Esophagus (tissue), 2 donors: ENCODE measurements around the gene C3orf18. TPM values are rescaled to one million over a fixed set of nuclear protein-coding genes. Genes with fewer than 3 reads are reported as not detected.

Source experiments
- H3K27ac ChIP-seq, 2 donors: one replicate each; pipeline ENCODE4 v1.5.1; 2013; ENCODE audit warnings: low read depth in 2 of 2, mild to moderate bottlenecking in 2 of 2, inconsistent platforms in 1 of 2, low read length in 1 of 2, moderate library complexity in 1 of 2
- H3K27me3 ChIP-seq, 2 donors: one replicate each; pipeline ENCODE4 v1.6.1; 2013; ENCODE audit warnings: low read length in 2 of 2, control low read depth in 1 of 2, mild to moderate bottlenecking in 1 of 2; ENCODE audit not compliant: insufficient read depth in 2 of 2, control insufficient read depth in 1 of 2
- H3K36me3 ChIP-seq, 2 donors: one replicate each; pipeline ENCODE4 v1.6.1; 2013; ENCODE audit warnings: low read length in 1 of 2; ENCODE audit not compliant: control insufficient read depth in 2 of 2, insufficient read depth in 2 of 2
- H3K4me1 ChIP-seq, 2 donors: one replicate each; pipeline ENCODE4 v1.6.1; 2013; ENCODE audit warnings: low read length in 1 of 2; ENCODE audit not compliant: control insufficient read depth in 2 of 2, insufficient read depth in 2 of 2
- H3K4me3 ChIP-seq, 2 donors: one replicate each; pipeline ENCODE4 v1.5.1; 2013; ENCODE audit warnings: low read length in 2 of 2, mild to moderate bottlenecking in 2 of 2, low read depth in 1 of 2, moderate library complexity in 1 of 2
- H3K9me3 ChIP-seq, 2 donors: one replicate each; pipeline ENCODE4 v1.6.1; 2013; ENCODE audit warnings: mild to moderate bottlenecking in 2 of 2, low read depth in 1 of 2, low read length in 1 of 2, moderate library complexity in 1 of 2; ENCODE audit not compliant: control insufficient read depth in 2 of 2, insufficient read depth in 1 of 2
- WGBS, 2 donors: extraction: QIAGEN DNeasy Blood & Tissue Kit; methylation state at CpG; one replicate each; pipeline ENCODE4 v1.1.7; 2013; 5-methylcytosine and 5-hydroxymethylcytosine counted together
- polyA plus RNA-seq, 2 donors: library from polyadenylated mRNA; stranded (reverse); fragments of 200-250 nt; gene quantifications; one replicate each; pipeline ENCODE4 v1.2.3, GENCODE V29; 2013
- donor health status: healthy with polysubstance abuse.
- donor health status: Bipolar disorder and iron deficiency.

The C3orf18 gene
- polyA plus RNA-seq: 1 to 10 TPM; 1.8 to 2.0 TPM

GRCh38 chr3:50567386-50568167, at the start of gene C3orf18:
Gene C3orf18, minus strand, starts transcription at chr3:50567747. Its CDS starts 2,048 bp downstream, at chr3:50565699.
- H3K36me3 ChIP-seq: peaks cover 0 to 2% of the 10 kb centered on the region in 2 donors
- peak within 1 kb of the TSS; percentile 65 to 67 for H3K27ac ChIP-seq
- H3K4me3 ChIP-seq: peak within 1 kb of the TSS; percentile 43 to 83
- WGBS, 2 donors: 2 to 3% methylated on average over 53 of the region's 53 CpGs
- H3K27me3 ChIP-seq: no peaks in the 10 kb centered on the region
- H3K4me1 ChIP-seq: peaks cover 0 to 6% of the 10 kb centered on the region in 2 donors
- H3K9me3 ChIP-seq: no peaks in the 10 kb centered on the region

- Histone ChIP-seq H3K4me3 (peak overlapping the region; percentile 53 to 95), H3K27ac (peak overlapping the region; percentile 89 to 91), H3K27me3 (no peaks in the 10 kb centered on the region), H3K9me3 (no peaks in the 10 kb centered on the region), H3K36me3 (no peaks in the 10 kb centered on the region), H3K4me1 (peaks cover 3 to 12% of the 10 kb centered on the region in 2 donors)
- 0 to 1% methylated on average over 17 to 22 of the region's 22 CpGs for WGBS, 2 donors
These were observed 49.2 kb upstream of the C3orf18 start for GRCh38 chr3:50616770-50617095.

- peaks cover 3 to 14% of the 10 kb centered on the region in 2 donors for H3K4me1 ChIP-seq
- H3K27ac ChIP-seq: peak overlapping the region; percentile 89 to 91
- WGBS, 2 donors: 0 to 1% methylated on average over 24 of the region's 24 CpGs
- H3K27me3 ChIP-seq: no peaks in the 10 kb centered on the region
- H3K4me3 ChIP-seq: peak overlapping the region; percentile 53 to 95
- no peaks in the 10 kb centered on the region for H3K36me3 ChIP-seq
- no peaks in the 10 kb centered on the region for H3K9me3 ChIP-seq
These were observed 48.6 kb upstream of the C3orf18 start for GRCh38 chr3:50616003-50616769.

DNA sequence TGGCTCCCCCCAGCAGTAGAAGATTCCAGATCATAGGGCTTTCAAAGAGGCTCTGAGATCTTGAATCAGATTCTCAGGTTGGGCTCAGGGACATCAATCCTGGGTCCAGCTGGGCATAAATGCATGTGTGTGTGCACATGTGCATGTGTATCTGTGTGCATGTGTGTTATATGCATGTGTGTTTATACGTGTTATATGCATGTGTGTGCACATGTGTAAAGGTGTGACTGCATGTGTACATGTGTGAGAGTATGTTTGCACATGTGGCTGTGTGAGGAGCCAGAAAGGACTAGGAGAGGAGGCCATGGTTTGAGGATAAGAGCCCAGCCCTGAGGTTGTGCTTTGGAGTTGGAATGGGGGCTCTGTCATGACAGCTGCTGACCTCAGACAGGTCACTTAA, 47.6 kb upstream of the C3orf18 start:
- Histone ChIP-seq H3K27ac (no peak overlapping the region), H3K36me3 (no peaks in the 10 kb centered on the region), H3K9me3 (no peaks in the 10 kb centered on the region), H3K4me1 (peaks cover 7 to 16% of the 10 kb centered on the region in 2 donors), H3K27me3 (no peaks in the 10 kb centered on the region), H3K4me3 (no peak overlapping the region)
- 65 to 69% methylated on average over 1 of the region's 1 CpG for WGBS, 2 donors

DNA sequence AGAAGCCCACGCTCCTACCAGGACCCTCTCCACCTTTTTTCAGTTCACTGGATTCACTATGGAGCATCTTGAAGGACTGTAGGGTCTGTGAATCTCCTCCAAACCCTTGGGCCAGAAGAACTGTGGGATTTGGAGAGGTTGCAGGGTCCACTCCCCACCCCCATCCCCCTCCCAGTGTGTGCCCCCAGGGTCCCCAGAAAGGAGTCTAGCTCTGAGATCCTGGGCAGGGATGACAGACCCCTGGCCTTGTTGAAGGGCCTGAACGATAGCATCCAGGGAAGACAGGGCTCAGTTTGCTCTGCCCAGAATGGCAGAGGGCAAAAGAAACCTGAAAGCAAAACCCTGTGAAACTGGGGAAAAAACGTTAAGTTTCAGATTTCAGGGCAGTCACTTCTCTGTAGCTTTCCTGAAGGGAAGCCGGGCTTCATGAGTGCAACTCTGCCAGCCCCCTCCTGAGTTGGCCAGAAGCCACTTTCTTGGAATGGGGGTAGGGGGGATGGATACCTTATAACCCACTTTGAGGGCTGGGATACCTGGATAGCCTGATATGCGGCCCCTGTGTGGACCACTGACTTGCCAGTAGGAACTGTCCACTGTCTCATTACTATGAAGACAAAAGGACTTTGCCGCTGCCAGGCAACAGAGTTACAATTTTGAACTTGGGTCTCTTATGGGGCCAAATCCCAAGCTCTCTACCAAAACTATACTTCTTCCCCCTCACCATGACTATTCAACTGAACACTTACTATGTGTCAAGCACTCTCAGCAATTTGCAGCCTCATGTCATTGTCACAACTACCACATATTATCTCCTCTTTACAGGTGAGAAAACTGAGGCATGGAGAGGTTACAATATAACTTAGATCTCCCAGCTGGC, 45.7 kb upstream of the C3orf18 start:
- Histone ChIP-seq H3K4me3 (no peak overlapping the region), H3K36me3 (no peaks in the 10 kb centered on the region), H3K9me3 (no peaks in the 10 kb centered on the region), H3K27ac (peak overlapping the region in 1 of 2 donors; percentile 89), H3K4me1 (peaks cover 7 to 27% of the 10 kb centered on the region in 2 donors), H3K27me3 (no peaks in the 10 kb centered on the region)
- WGBS, 2 donors: 53 to 68% methylated on average over 6 of the region's 6 CpGs

- peak overlapping the region; percentile 68 to 83 for H3K4me3 ChIP-seq
- H3K27me3 ChIP-seq: no peaks in the 10 kb centered on the region
- H3K36me3 ChIP-seq: peaks cover 0 to 8% of the 10 kb centered on the region in 2 donors
- no peaks in the 10 kb centered on the region for H3K9me3 ChIP-seq
- peak overlapping the region; percentile 83 to 89 for H3K27ac ChIP-seq
- H3K4me1 ChIP-seq: peaks cover 7 to 29% of the 10 kb centered on the region in 2 donors
- WGBS, 2 donors: 5 to 6% methylated on average over 29 of the region's 29 CpGs
These were observed 44.8 kb upstream of the C3orf18 start for GRCh38 chr3:50612234-50612882.

DNA sequence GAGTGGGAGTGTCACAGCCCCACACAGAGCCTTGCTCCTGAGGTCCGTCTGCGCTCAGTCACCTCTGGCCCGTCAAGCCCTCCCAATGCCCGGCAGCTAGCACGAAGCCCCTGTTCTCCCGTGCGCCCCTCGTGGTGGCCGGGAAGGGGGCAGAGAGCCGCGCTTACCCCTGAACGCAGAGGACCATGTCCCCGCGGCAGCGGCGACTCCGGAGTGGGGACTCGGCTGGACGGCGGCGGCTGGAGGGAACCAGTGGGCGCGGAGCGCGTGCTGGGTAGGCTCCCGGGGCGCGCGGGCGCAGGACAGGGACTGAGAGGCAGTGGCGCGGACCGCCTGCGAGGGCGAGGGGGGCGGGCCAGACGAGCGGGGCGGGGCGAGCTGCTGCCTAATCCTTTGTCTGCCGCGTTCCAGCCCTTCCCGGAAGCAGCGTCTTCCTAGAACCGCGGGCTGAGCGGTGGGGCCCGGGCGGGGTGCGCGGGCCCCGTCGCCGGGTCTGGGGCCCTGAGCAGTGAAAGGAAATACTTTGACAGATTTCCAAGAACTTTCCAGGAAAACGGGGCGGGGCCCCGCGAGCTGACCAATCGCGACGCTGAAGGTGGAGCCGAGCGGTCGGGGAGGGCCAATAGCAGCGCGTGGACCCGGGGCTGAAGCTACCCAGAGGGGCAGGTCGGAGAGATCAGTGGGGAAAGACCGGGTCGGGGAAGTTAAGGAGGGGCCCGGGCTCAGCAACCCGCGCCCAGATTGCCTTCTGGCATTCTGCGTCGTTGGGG, 44.1 kb upstream of the C3orf18 start, which contains the start of gene CISH:
TSS of gene CISH (minus strand) at position 311 of the 770 bp plus-strand sequence. CDS start at position 187, 124 bp downstream.
- Histone ChIP-seq H3K27ac (peak within 1 kb of the TSS; percentile 83 to 89), H3K36me3 (peaks cover 0 to 14% of the 10 kb centered on the region in 2 donors), H3K27me3 (no peaks in the 10 kb centered on the region), H3K4me3 (peak within 1 kb of the TSS; percentile 68 to 83), H3K9me3 (no peaks in the 10 kb centered on the region), H3K4me1 (peaks cover 7 to 33% of the 10 kb centered on the region in 2 donors)
- WGBS, 2 donors: 0 to 1% methylated on average over 61 to 75 of the region's 75 CpGs

DNA sequence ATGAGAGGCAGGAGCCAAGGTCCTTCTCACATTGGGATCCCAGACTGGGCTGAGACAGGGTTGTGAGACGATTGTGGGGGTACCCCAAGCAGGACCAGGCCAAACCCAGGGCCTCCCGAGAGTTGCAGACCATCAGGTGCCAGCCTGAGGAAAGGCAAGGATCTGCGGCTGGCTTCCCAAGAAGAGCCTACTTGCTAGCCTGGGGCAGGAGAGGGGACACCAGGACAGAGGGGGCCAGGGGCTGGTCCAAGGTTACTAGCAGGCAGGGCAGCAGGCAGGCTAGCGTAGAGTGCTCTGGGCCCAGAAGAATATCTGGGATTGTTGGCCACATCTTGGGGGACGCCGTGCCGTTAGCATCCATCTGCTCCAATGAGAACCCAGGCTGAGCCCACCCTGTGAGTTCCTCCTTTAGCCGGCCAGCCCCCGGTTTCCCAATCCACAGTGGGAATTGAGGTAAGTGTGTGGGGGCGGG, 43.5 kb upstream of the C3orf18 start:
- Histone ChIP-seq H3K27ac (peak overlapping the region; percentile 83 to 89), H3K27me3 (no peaks in the 10 kb centered on the region), H3K4me3 (peak overlapping the region; percentile 68 to 83), H3K36me3 (peaks cover 0 to 14% of the 10 kb centered on the region in 2 donors), H3K4me1 (peaks cover 7 to 36% of the 10 kb centered on the region in 2 donors), H3K9me3 (no peaks in the 10 kb centered on the region)
- WGBS, 2 donors: 6 to 8% methylated on average over 10 of the region's 10 CpGs
